Heart right ventricle (tissue), 16 donors: Measurements from ENCODE around the gene LPAR1. TPM values are rescaled to one million over a fixed set of nuclear protein-coding genes. Genes with fewer than 3 reads are reported as not detected.

Experiments used
- ATAC-seq, 8 donors: fragments of 200-7000 bp; cut with Tn5 transposase; one replicate each; pipeline ENCODE4 v1.9.1; 2020; ENCODE audit warnings: mild to moderate bottlenecking in 8 of 8, moderate library complexity in 8 of 8, moderate number of reproducible peaks in 1 of 8
- DNase-seq, 2 donors: peaks; one replicate each; pipeline ENCODE4 v3.0.0-alpha.2; 2020
- H3K27ac ChIP-seq, 10 donors: fragments of 200-600 bp; sonication (generic) in 2 of 10; one replicate each; pipeline versions ENCODE4 v1.5.0 to v1.8.0; 2020 to 2022; ENCODE audit warnings: mild to moderate bottlenecking in 3 of 10
- H3K27me3 ChIP-seq, 7 donors: fragments of 200-600 bp; one replicate each; pipeline ENCODE4 v1.8.0; 2021 to 2022; ENCODE audit warnings: mild to moderate bottlenecking in 2 of 7
- H3K36me3 ChIP-seq, 9 donors: fragments of 200-600 bp; sonication (generic) in 1 of 9; one replicate each; pipeline versions ENCODE4 v1.5.0 to v1.8.0; 2020 to 2022; ENCODE audit warnings: mild to moderate bottlenecking in 2 of 9
- H3K4me1 ChIP-seq, 9 donors: fragments of 200-600 bp; sonication (generic) in 1 of 9; one replicate each; pipeline versions ENCODE4 v1.5.0 to v1.8.0; 2020 to 2022; ENCODE audit warnings: mild to moderate bottlenecking in 4 of 9
- H3K4me3 ChIP-seq, 10 donors: fragments of 200-600 bp; sonication (generic) in 2 of 10; one replicate each; pipeline versions ENCODE4 v1.5.0 to v1.8.0; 2020 to 2022; ENCODE audit warnings: mild to moderate bottlenecking in 7 of 10, moderate library complexity in 2 of 10
- H3K9me3 ChIP-seq, 11 donors: fragments of 200-600 bp in 10 of 11; sonication (generic) in 2 of 11; one replicate each; pipeline versions ENCODE4 v1.5.0 to v1.8.0; 2013 to 2022; ENCODE audit warnings: mild to moderate bottlenecking in 2 of 11, control low read depth in 1 of 11, moderate library complexity in 1 of 11
- WGBS, 2 donors: extraction: QIAGEN DNeasy Blood & Tissue Kit; methylation state at CpG; one replicate each; pipeline ENCODE4 v1.1.7; 2013; ENCODE audit warnings: inconsistent platforms in 1 of 2; 5-methylcytosine and 5-hydroxymethylcytosine counted together
- intact Hi-C, 10 donors: fragments of 100-400 bp; cut with DNase I; formaldehyde crosslinking; loops; one replicate each; pipeline versions ENCODE4 v1.11.1 to v1.14.2; 2022
- polyA plus RNA-seq, 2 donors: library from polyadenylated mRNA; stranded (reverse); fragments of 200-250 nt; gene quantifications; one replicate each; pipeline ENCODE4 v1.2.3, GENCODE V29; 2013
- total RNA-seq, 10 donors: library from RNA; stranded (reverse); fragmentation: NEBNext Ultra II Directional in 3 of 10; extraction: Animal tissue kit (Norgen Biotek cat#: 25700) in 3 of 10; gene quantifications; one replicate each; pipeline versions ENCODE4 v1.2.1 to v1.2.4, GENCODE V29; 2021 to 2023
- TF ChIP-seq, protein P1 (sequence below), 9 donors: fragments of 200-600 bp; sonication (generic) in 2 of 9; IDR thresholded peaks; one replicate each; pipeline versions ENCODE4 v1.5.0 to v1.8.0; 2021 to 2022; ENCODE audit warnings: antibody characterized with exemption in 9 of 9, mild to moderate bottlenecking in 5 of 9, moderate library complexity in 1 of 9
- donor health status: Arrhythmogenic right ventricular cardiomyopathy.
- donor health status: ischemic (EF 13 %, LVEDD 7.1; RV severe dilation, severe dysfunction).
- donor health status: healthy with polysubstance abuse.
- donor health status: DM: no; HTN: yes; CAD: no.
- donor health status: DM: no; HTN: no; CAD: no.
- donor health status: ischemic (EF 25% LVEDD 6.9; RV normal size, moderate dysfunction).
- donor health status: ischemic (EF 25% LVEDD 5.7; RV mildly dilated, moderate dysfunction).
- donor health status: healthy.
- donor health status: DM: yes; HTN: yes; CAD: no.
- donor health status: Ischemic cardiomyopathy.
- donor health status: ischemic (EF 35%, LVEDD 5.7; RV mildly dilated, moderate dysfunction).
- donor health status: nonischemic (EF 11% LVEDD 7.7; RV severe dilation, severe dysfunction).
- donor health status: DM: yes; HTN: yes; CAD: no.
- donor health status: PGD.
- donor health status: ischemic (EF 29% LVEDD 5.4; RV normal size, mild dysfunction).
- donor health status: nonischemic (EF 23%, LVEDD 6.1; RV moderate dilation, normal function).

Gene LPAR1
- total and polyA plus RNA-seq, 12 donors = 4.0 to 16.6 (median 7.7) TPM

- TF ChIP-seq, protein P1, sequence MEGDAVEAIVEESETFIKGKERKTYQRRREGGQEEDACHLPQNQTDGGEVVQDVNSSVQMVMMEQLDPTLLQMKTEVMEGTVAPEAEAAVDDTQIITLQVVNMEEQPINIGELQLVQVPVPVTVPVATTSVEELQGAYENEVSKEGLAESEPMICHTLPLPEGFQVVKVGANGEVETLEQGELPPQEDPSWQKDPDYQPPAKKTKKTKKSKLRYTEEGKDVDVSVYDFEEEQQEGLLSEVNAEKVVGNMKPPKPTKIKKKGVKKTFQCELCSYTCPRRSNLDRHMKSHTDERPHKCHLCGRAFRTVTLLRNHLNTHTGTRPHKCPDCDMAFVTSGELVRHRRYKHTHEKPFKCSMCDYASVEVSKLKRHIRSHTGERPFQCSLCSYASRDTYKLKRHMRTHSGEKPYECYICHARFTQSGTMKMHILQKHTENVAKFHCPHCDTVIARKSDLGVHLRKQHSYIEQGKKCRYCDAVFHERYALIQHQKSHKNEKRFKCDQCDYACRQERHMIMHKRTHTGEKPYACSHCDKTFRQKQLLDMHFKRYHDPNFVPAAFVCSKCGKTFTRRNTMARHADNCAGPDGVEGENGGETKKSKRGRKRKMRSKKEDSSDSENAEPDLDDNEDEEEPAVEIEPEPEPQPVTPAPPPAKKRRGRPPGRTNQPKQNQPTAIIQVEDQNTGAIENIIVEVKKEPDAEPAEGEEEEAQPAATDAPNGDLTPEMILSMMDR (IDR thresholded peaks at IDR 0.05) = no peak
- peaks cover 0 to 6% (median 0%) of the 10 kb centered on the region in 9 donors for H3K4me1 ChIP-seq
- H3K4me3 ChIP-seq = no peak overlapping the region
- no peaks in the 10 kb centered on the region for H3K9me3 ChIP-seq
- intact Hi-C loops = no loop called here
- no peaks in the 10 kb centered on the region for H3K27me3 ChIP-seq
- no peak overlapping the region for H3K27ac ChIP-seq
- DNase-seq (no peak), ATAC-seq (no peak)
- WGBS, 2 donors = 94% methylated on average over 5 of the region's 5 CpGs
- no peaks in the 10 kb centered on the region for H3K36me3 ChIP-seq
These were observed 33.3 kb downstream of the LPAR1 start for GRCh38 chr9:111004936-111005335.

DNA sequence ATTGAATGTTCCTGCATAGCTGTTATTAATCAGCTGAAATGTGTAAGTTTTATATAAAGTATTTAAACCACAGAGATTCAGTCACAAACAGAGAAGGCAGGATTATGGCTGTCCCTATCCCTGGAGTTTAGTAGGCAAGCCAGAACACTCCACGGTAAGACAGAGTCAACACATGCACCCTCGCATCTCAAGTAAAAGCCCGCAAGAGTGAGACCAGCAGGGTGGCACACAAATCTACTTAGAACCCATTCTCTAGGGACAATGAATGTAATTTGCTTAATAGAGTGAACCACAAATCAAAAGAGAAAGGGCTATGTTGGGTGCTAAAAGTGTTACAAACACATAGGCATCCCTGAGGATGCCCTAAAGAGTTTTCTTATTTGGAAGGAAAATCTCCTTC is 35.1 kb downstream of the LPAR1 start:
- TF ChIP-seq, protein P1 (IDR thresholded peaks at IDR 0.05) = no peak
- ATAC-seq (no peak), DNase-seq (no peak)
- no peaks in the 10 kb centered on the region for H3K9me3 ChIP-seq
- H3K27ac ChIP-seq = no peak overlapping the region
- 79 to 87% methylated on average over 3 of the region's 3 CpGs for WGBS, 2 donors
- intact Hi-C loops = no loop called here
- H3K4me1 ChIP-seq = peaks cover 0 to 6% (median 0%) of the 10 kb centered on the region in 9 donors
- no peaks in the 10 kb centered on the region for H3K36me3 ChIP-seq
- no peak overlapping the region for H3K4me3 ChIP-seq
- no peaks in the 10 kb centered on the region for H3K27me3 ChIP-seq

DNA sequence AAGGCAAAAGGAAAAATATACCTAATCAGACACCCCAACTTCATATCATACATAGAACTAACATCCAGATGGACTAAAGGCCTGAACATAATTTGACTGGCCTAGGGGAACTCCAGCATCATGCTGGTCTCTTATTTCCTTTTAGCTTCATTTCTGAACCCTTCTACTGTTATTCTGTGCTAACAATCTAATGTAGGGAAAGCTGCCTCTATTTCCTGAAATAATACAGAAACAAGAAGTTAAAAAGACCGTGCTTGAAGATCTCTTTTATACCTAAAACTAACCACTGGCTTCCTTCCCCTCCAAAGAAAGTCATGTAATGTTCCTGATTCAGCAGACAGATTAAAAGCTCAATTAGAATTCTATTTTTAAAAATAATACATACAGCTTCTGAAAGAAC is 36.7 kb downstream of the LPAR1 start:
- DNase-seq (no peak), ATAC-seq (peak in 1 of 8 donors; percentile 18)
- Histone ChIP-seq H3K27me3 (no peaks in the 10 kb centered on the region), H3K4me3 (no peak overlapping the region), H3K4me1 (peaks cover 0 to 10% (median 0%) of the 10 kb centered on the region in 9 donors), H3K27ac (no peak overlapping the region), H3K36me3 (no peaks in the 10 kb centered on the region), H3K9me3 (no peaks in the 10 kb centered on the region)
- WGBS, 2 donors = 37 to 71% methylated on average over 1 of the region's 1 CpG
- TF ChIP-seq, protein P1 (IDR thresholded peaks at IDR 0.05) = no peak
- intact Hi-C loops = no loop called here

DNA sequence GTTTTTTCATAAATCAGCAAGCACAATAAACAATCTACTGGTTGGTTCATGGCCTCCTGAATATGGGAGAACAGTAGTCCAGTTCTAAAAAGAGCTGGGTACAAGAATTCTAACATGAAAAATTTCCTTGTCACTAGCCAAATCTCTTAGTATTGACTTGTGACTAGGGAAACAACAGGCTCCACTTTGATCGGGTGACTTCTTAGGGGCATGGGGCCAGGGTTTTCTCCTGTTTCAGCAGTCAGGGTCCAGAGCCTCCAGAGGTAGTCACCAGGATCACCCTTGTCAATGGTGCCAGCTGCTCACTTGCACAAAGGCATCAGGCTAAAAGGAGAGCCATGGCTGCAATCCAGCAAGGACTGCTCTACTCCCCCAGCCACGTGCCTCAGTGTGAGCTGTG is 38.1 kb downstream of the LPAR1 start:
- intact Hi-C loops = no loop called here
- no peaks in the 10 kb centered on the region for H3K36me3 ChIP-seq
- 75 to 81% methylated on average over 2 of the region's 2 CpGs for WGBS, 2 donors
- DNase-seq (no peak), ATAC-seq (no peak)
- TF ChIP-seq, protein P1 (IDR thresholded peaks at IDR 0.05) = no peak
- peaks cover 0 to 20% (median 0%) of the 10 kb centered on the region in 9 donors for H3K4me1 ChIP-seq
- peak overlapping the region in 2 of 10 donors; percentile 33 to 64 for H3K27ac ChIP-seq
- H3K9me3 ChIP-seq = no peaks in the 10 kb centered on the region
- no peaks in the 10 kb centered on the region for H3K27me3 ChIP-seq
- no peak overlapping the region for H3K4me3 ChIP-seq
